K562 (cell line): ENCODE data around the gene R3HDM2. TPM values are rescaled to one million over a fixed set of nuclear protein-coding genes. Genes with fewer than 3 reads are reported as not detected.

Experiments
- CBX1 ChIP-seq: sonication (generic); IDR thresholded peaks from 2 replicates; pipeline ENCODE4 v1.6.1; 2016; ENCODE audit warnings: antibody characterized with exemption, low read depth, mild to moderate bottlenecking
- CEBPB ChIP-seq: fragments of 450-650 bp; IDR thresholded peaks from 2 replicates; pipeline ENCODE4 v1.6.1; 2016; ENCODE audit warnings: missing genetic modification characterization, missing compliant biosample characterization
- GTF2A2 ChIP-seq: IDR thresholded peaks from 2 replicates; pipeline ENCODE4 v1.6.1; 2016; ENCODE audit warnings: mild to moderate bottlenecking, missing genetic modification characterization, missing compliant biosample characterization
- MLX ChIP-seq, 2 experiments: fragments of 450-650 bp in 1 of 2; sonication (generic) in 1 of 2; formaldehyde crosslinking; conservative IDR thresholded peaks; 2 replicates each; pipeline versions ENCODE4 v1.4.0 to v1.8.1; 2020 to 2022; ENCODE audit warnings: mild to moderate bottlenecking in 1 of 2, missing genetic modification reagents in 1 of 2
- NCOA2 ChIP-seq, 2 experiments: fragments of 450-650 bp; IDR thresholded peaks; 2 replicates each; pipeline ENCODE4 v1.6.1; 2018; ENCODE audit warnings: mild to moderate bottlenecking in 2 of 2, moderate library complexity in 1 of 2; ENCODE audit not compliant: partially characterized antibody in 2 of 2
- NKRF ChIP-seq: fragments of 450-650 bp; IDR thresholded peaks from 2 replicates; pipeline ENCODE4 v1.6.1; 2016; ENCODE audit warnings: borderline replicate concordance
- NR2C1 ChIP-seq, 2 experiments: fragments of 450-650 bp; IDR thresholded peaks; 2 replicates each; pipeline ENCODE4 v1.6.1; 2017; ENCODE audit warnings: mild to moderate bottlenecking in 2 of 2, antibody characterized with exemption in 1 of 2, inconsistent platforms in 1 of 2, missing compliant biosample characterization in 1 of 2, missing genetic modification characterization in 1 of 2
- NR2C2 ChIP-seq, 2 experiments: fragments of 200-800 bp in 1 of 2; sonication (Bioruptor generic) in 1 of 2; sonication (generic) in 1 of 2; formaldehyde crosslinking in 1 of 2; IDR thresholded peaks; 2 replicates each; pipeline versions ENCODE4 v1.6.1 to v1.8.0; 2016 to 2022; ENCODE audit warnings: mild to moderate bottlenecking in 1 of 2, missing compliant biosample characterization in 1 of 2, missing genetic modification characterization in 1 of 2, missing genetic modification reagents in 1 of 2
- POLR2A ChIP-seq: fragments of 450-650 bp; conservative IDR thresholded peaks from 2 replicates; pipeline ENCODE4 v1.6.1; 2016
- RB1 ChIP-seq: fragments of 450-650 bp; IDR thresholded peaks from 2 replicates; pipeline ENCODE4 v1.6.1; 2017; ENCODE audit warnings: low read depth, mild to moderate bottlenecking
- TBP ChIP-seq: optimal IDR thresholded peaks from 2 replicates; pipeline ENCODE3; 2011; ENCODE audit warnings: low read depth, low read length, improper control_type of control experiment
- THAP12 ChIP-seq: fragments of 250-450 bp; sonication (Bioruptor Pico); IDR thresholded peaks from 2 replicates; pipeline ENCODE4 v1.9.0; 2021; ENCODE audit warnings: mild to moderate bottlenecking, inconsistent platforms
- ZBTB7A ChIP-seq: IDR thresholded peaks from 2 replicates; pipeline ENCODE4 v1.6.1; 2011; ENCODE audit warnings: low read depth, mild to moderate bottlenecking, low read length, moderate library complexity, borderline replicate concordance; ENCODE audit not compliant: control insufficient read depth
- ZNF175 ChIP-seq: fragments of 200-800 bp; sonication (Bioruptor generic); IDR thresholded peaks from 2 replicates; pipeline ENCODE4 v1.6.1; 2016; ENCODE audit warnings: low read depth, mild to moderate bottlenecking, missing genetic modification characterization, missing compliant biosample characterization
- polyA plus RNA-seq, 8 experiments: library from polyadenylated mRNA; depleted of rRNA in 4 of 8; stranded (reverse) in 5 of 8; unstranded in 3 of 8; fragments of >200 nt; fragmentation: Nextera tagmentation in 2 of 8; fragmentation: Illumina TruSeq in 1 of 8; extraction: Ambion mirVana in 2 of 8; extraction: Trizol in 1 of 8; gene quantifications; 2 replicates each; pipeline versions ENCODE4 v1.2.1 to v1.2.3, GENCODE V29; 2011 to 2014; ENCODE audit warnings: inconsistent platforms in 1 of 8, missing spikeins in 1 of 8
- total RNA-seq, 7 experiments: library from RNA; depleted of rRNA in 6 of 7; stranded (reverse); fragments of >200 nt in 6 of 7; fragmentation: Illumina TruSeq in 2 of 7; extraction: Trizol in 2 of 7; gene quantifications; 2 replicates each; pipeline versions ENCODE4 v1.2.1 to v1.2.3, GENCODE V29; 2011 to 2021; ENCODE audit warnings: low replicate concordance in 1 of 7

R3HDM2 gene
- total and polyA plus RNA-seq, 9 of the 15 experiments (the other 6 are each of a cell fraction or from before 2014, with no cell fraction given): 3.3 to 18.8 (median 9.0) TPM

- TF ChIP-seq NCOA2 (IDR thresholded peaks at IDR 0.05; ENCODE audit: partially characterized antibody in 2 of 2) (no peak), CEBPB (tag) (no peak), NKRF (0 out of 2 replicates have a peak, but pooled peaks have one; percentile 46), TBP (peak; percentile 36), CBX1 (0 out of 2 replicates have a peak, but pooled peaks have one; percentile 27), GTF2A2 (tag) (0 out of 2 replicates have a peak, but pooled peaks have one; percentile 29), NR2C2 (CRISPR knock-in tag; IDR thresholded peaks at IDR 0.05) (no peak), NR2C2 (tag; IDR thresholded peaks at IDR 0.05) (peak; percentile 51; the same call in 1 of the 2 replicates), MLX (CRISPR knock-in tag; conservative IDR thresholded peaks at IDR 0.05) (0 out of 4 replicates have a peak, but pooled peaks of 1 of the 2 experiments have one; percentile 21), NR2C1 (IDR thresholded peaks at IDR 0.05) (no peak), NR2C1 (tag; IDR thresholded peaks at IDR 0.05) (peak; percentile 27; the same call in 1 of the 2 replicates), THAP12 (CRISPR knock-in tag) (0 out of 2 replicates have a peak, but pooled peaks have one; percentile 16), ZBTB7A (peak; percentile 87), POLR2A (peak; percentile 45; the same call in 1 of the 2 replicates), ZNF175 (CRISPR knock-in tag) (no peak; the same call in 1 of the 2 replicates), RB1 (peak; percentile 69)
These were observed 522 bp downstream of the R3HDM2 start (continued) for GRCh38 chr12:57430112-57430930.
